Measurements from ENCODE around the gene EAPP.
"Not testable (repeated sequence)": the region's sequence is repeated elsewhere in the genome, so short reads cannot be mapped to it uniquely, and the experiment has no call there.

DNA sequence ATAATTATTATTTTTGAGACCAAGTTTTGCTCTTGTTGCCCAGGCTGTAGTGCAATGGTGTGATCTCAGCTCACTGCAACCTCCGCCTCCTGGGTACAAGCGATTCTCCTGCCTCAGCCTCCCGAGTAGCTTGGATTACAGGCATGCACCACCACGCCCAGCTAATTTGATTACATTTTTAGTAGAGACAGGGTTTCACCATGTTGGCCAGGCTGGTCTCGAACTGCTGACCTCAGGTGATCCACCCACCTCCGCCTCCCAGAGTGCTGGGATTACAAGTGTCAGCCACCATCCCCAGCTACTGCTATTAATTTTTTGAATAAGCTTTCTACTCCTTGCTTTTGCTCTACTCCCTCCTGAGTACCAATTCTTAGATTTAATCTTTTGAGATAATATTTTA lies 18.4 kb downstream of the EAPP start:
- TF ChIP-seq, protein P1, sequence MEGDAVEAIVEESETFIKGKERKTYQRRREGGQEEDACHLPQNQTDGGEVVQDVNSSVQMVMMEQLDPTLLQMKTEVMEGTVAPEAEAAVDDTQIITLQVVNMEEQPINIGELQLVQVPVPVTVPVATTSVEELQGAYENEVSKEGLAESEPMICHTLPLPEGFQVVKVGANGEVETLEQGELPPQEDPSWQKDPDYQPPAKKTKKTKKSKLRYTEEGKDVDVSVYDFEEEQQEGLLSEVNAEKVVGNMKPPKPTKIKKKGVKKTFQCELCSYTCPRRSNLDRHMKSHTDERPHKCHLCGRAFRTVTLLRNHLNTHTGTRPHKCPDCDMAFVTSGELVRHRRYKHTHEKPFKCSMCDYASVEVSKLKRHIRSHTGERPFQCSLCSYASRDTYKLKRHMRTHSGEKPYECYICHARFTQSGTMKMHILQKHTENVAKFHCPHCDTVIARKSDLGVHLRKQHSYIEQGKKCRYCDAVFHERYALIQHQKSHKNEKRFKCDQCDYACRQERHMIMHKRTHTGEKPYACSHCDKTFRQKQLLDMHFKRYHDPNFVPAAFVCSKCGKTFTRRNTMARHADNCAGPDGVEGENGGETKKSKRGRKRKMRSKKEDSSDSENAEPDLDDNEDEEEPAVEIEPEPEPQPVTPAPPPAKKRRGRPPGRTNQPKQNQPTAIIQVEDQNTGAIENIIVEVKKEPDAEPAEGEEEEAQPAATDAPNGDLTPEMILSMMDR (IDR thresholded peaks at IDR 0.05): not testable (repeated sequence)
- TF ChIP-seq POLR2A (IDR thresholded peaks at IDR 0.05): not testable (repeated sequence)
